Muscle layer of colon (tissue), 2 donors: ENCODE data around the gene GPC6.

Experiments
- H3K27ac ChIP-seq: one replicate; pipeline ENCODE4 v1.7.0; 2013; ENCODE audit warnings: low read depth, mild to moderate bottlenecking, low read length, moderate library complexity
- H3K27me3 ChIP-seq, 2 donors: one replicate each; pipeline ENCODE4 v1.7.0; 2013; ENCODE audit warnings: low read length in 2 of 2, mild to moderate bottlenecking in 2 of 2; ENCODE audit not compliant: insufficient read depth in 2 of 2, control insufficient read depth in 1 of 2
- H3K36me3 ChIP-seq: one replicate; pipeline ENCODE4 v1.7.0; 2013; ENCODE audit warnings: mild to moderate bottlenecking, low read length; ENCODE audit not compliant: insufficient read depth
- H3K4me1 ChIP-seq: one replicate; pipeline ENCODE4 v1.7.0; 2013; ENCODE audit warnings: mild to moderate bottlenecking, low read length; ENCODE audit not compliant: insufficient read depth
- H3K4me3 ChIP-seq, 2 donors: one replicate each; pipeline ENCODE4 v1.7.0; 2013; ENCODE audit warnings: low read length in 2 of 2, low read depth in 1 of 2, mild to moderate bottlenecking in 1 of 2, moderate library complexity in 1 of 2
- H3K9ac ChIP-seq: one replicate; pipeline ENCODE4 v1.7.0; 2013; ENCODE audit warnings: low read length
- H3K9me3 ChIP-seq: one replicate; pipeline ENCODE4 v1.7.0; 2013; ENCODE audit warnings: mild to moderate bottlenecking, low read length
- donor health status: abdominal sarcoma.
- donor health status: Adenocarcinoma of cecum.

Gene GPC6

DNA sequence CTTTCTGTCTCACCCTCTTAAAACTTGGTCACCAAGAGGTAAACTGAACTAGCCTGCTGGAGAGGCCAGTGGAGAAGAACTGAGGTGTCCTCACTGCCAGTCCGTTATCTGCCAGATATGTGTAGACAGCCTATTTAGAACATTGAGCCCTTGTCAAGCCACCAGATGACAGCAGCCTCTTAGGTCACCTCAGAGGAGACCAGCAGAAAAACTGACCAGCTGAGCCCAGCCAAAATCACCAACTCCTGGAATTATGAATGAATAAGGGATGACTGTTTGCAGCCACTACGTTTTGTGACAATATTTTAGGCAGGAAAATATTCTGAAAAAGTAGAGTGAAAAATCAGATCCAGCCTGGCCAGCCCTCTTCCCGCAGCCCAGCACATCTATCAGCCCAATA, 739.0 kb downstream of the GPC6 start:
- Histone ChIP-seq H3K36me3 (no peaks in the 10 kb centered on the region), H3K4me3 (no peak overlapping the region), H3K9me3 (no peaks in the 10 kb centered on the region), H3K27me3 (no peaks in the 10 kb centered on the region), H3K4me1 (no peaks in the 10 kb centered on the region), H3K9ac (no peak overlapping the region), H3K27ac (no peak overlapping the region)

DNA sequence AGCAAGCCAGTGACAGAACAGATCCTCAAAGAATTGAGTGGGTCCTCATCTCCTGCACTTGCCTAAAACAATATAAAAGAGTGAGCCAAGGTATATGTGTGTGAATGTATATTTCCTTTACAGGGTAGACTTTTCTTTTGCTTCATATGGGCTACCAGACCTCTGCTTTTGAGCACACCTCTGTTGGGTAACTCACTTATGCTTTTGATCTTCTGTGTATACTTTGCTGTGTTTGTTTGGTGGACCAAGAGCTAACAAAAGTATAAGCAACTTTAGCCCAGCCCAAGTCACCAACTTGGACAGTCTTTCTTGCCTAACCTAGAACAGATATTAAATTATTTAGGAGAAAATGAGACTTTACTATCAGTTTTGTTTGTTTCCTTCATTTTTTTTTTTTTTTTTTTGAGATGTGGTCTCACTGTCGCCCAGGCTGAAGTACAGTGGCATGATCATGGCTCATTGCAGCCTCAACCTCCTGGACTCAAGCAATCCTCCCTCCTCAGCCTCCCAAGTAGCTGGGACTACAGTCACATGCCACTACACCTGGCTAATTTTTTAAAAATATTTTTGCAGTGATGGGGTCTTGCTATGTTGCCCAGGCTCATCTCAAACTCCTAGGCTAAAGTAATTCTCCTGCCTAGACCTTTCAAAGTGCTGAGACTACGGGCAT, 739.8 kb downstream of the GPC6 start:
- Histone ChIP-seq H3K27ac (no peak overlapping the region), H3K4me3 (no peak overlapping the region), H3K27me3 (no peaks in the 10 kb centered on the region), H3K4me1 (no peaks in the 10 kb centered on the region), H3K36me3 (no peaks in the 10 kb centered on the region), H3K9ac (no peak overlapping the region), H3K9me3 (no peaks in the 10 kb centered on the region)

DNA sequence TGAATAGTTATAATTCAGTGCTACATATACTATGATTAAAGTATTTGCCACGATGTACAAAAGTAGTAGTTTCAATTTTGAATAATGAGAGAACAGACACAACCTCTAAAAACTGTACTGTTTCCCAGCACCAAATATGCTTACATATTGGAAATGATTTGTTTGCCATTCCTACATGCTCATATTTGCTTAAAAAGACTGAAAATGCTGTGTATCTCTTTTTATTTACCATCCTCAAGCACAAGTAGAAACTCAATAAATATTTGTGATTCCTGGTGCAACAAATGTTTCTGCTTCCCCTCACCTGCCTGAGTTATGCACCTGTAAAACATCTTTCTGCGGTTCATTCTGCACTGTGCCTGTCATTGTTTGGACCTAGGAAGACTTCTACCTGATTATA, 740.7 kb downstream of the GPC6 start:
- no peak overlapping the region for H3K27ac ChIP-seq
- no peaks in the 10 kb centered on the region for H3K27me3 ChIP-seq
- no peak overlapping the region for H3K9ac ChIP-seq
- no peak overlapping the region for H3K4me3 ChIP-seq
- no peaks in the 10 kb centered on the region for H3K36me3 ChIP-seq
- no peaks in the 10 kb centered on the region for H3K4me1 ChIP-seq
- H3K9me3 ChIP-seq, result no peaks in the 10 kb centered on the region

DNA sequence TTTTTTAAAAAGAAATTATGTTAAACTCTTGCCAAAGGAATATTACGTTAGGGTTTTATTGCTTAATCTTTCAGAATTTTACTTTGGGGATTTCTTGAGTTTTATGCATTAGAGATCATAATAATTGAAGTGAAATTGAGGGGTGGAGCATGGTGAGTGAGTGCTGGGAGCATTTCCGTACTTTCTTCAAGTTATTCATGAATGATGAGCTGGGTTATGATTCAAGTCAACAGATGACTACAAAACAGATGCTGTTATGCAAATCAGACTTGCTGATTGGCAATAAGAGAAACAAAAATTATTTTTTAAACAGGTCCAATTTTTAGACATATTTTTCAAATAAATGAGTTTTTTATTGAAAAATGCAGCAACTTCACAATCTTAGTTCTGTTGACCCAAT, 748.6 kb downstream of the GPC6 start:
- H3K27me3 ChIP-seq, result no peaks in the 10 kb centered on the region
- H3K4me1 ChIP-seq, result peaks cover 11% of the 10 kb centered on the region
- H3K36me3 ChIP-seq, result no peaks in the 10 kb centered on the region

DNA sequence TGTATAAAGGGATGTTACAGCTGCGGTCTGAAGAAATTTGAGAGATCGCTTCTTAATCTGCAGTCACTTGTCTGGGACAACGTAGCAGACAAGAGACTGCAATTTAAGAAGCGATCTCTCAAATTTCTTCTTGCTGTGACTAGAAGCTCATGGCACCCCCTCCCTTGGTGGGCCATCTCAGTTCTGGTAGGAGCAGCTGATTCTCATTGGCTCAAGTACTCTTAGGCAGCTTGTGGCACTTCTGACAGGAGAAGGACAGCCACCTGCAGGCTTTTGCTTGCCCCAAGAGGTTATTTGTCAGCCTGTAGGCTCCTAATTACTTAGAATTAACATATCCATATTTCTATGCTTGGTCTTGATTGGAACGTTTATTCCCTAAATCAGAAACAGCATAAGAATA, 749.9 kb downstream of the GPC6 start:
- H3K4me1 ChIP-seq, result peaks cover 16% of the 10 kb centered on the region
- H3K9ac ChIP-seq, result no peak overlapping the region
- H3K36me3 ChIP-seq, result no peaks in the 10 kb centered on the region
- no peak overlapping the region for H3K27ac ChIP-seq
- no peaks in the 10 kb centered on the region for H3K9me3 ChIP-seq
- no peaks in the 10 kb centered on the region for H3K27me3 ChIP-seq
- no peak overlapping the region for H3K4me3 ChIP-seq

More for the DNA sequence above, 748.6 kb downstream of the GPC6 start:
- H3K4me3 ChIP-seq, result no peak overlapping the region
- no peaks in the 10 kb centered on the region for H3K9me3 ChIP-seq
- no peak overlapping the region for H3K27ac ChIP-seq
- no peak overlapping the region for H3K9ac ChIP-seq

DNA sequence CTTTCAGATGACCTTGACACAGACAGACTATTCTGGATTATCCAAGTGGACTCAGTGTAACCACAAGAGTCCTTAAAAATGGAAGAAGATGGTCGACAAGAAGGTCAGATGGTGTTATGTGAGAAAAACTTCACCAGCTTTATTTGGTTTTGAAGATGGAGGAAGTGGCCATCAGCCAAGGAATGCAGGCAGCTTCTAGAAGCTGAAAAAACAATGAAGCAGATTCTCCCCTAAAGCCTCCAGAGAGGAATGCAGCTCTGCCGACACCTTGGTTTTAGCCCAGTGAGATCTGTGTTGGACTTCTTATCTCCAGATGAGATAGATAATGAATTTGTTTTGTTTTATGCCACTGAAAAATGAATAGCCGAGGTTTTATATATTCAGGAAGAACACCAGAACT, 751.4 kb downstream of the GPC6 start:
- H3K9ac ChIP-seq, result no peak overlapping the region
- no peaks in the 10 kb centered on the region for H3K9me3 ChIP-seq
- peaks cover 22% of the 10 kb centered on the region for H3K4me1 ChIP-seq
- no peak overlapping the region for H3K4me3 ChIP-seq
- no peaks in the 10 kb centered on the region for H3K27me3 ChIP-seq
- no peaks in the 10 kb centered on the region for H3K36me3 ChIP-seq
- H3K27ac ChIP-seq, result no peak overlapping the region

DNA sequence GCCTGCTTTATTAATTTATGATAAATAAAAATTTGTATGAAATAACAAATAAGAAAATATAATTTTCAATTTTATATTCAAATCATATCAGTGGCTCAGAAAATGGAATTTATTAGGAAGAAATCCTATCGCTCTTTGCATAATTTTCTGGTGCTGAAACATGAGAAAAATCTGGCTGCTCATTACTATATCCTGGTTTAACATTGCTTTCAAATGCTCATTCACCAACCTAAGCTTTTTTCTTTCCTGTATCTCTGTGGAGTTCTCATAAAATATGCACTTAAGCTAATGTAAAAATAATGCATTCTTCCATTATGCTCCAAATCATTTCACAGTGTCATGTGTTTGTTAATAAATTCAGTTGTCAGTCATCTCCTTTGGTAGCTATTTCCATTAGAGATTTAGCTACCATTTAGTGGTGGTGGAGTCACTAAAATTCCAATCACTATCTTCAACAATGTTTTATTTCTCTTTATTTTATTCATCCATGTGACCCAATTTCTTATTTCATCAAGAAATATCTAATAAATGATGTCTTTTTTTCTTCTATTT, 754.9 kb downstream of the GPC6 start:
- Histone ChIP-seq H3K4me1 (peaks cover 29% of the 10 kb centered on the region), H3K27ac (no peak overlapping the region), H3K9me3 (no peaks in the 10 kb centered on the region), H3K9ac (no peak overlapping the region), H3K4me3 (no peak overlapping the region), H3K36me3 (no peaks in the 10 kb centered on the region), H3K27me3 (no peaks in the 10 kb centered on the region)

DNA sequence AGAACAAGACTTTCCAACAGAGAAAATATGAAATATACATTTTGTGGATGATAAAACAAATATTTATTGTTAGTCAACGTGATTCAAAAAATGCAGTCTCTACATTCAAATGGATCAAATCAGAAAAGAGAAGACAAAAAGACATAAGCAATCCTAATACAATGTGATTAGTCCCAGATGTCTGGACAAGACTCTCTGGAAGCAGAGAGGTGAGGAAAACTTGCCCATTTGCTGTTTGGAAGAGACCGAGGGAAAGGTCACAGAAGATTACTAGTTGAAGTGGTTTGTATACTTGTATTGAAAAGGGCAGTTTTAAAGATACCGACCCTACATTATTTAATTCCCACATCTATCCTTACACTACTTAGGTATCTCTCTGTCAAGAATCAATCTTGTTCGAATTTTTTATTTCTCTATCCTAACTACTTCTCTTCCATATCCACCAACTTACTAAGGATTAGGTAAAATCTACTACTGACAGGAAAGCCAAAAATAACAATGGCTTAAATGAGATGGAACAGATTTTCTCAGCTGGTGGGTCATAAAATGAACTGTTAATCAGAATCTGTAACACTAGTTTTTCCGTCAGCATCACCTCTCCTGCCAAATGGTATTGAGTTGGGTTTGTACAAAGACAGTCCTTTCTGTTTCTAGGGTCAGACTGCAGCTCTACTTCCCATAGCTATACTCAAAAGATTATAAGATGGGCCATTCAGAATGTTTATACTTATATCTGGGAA, 755.7 kb downstream of the GPC6 start:
- no peak overlapping the region for H3K4me3 ChIP-seq
- H3K36me3 ChIP-seq, result no peaks in the 10 kb centered on the region
- H3K27ac ChIP-seq, result no peak overlapping the region
- peaks cover 29% of the 10 kb centered on the region for H3K4me1 ChIP-seq
- no peak overlapping the region for H3K9ac ChIP-seq
- H3K9me3 ChIP-seq, result no peaks in the 10 kb centered on the region
- no peaks in the 10 kb centered on the region for H3K27me3 ChIP-seq

DNA sequence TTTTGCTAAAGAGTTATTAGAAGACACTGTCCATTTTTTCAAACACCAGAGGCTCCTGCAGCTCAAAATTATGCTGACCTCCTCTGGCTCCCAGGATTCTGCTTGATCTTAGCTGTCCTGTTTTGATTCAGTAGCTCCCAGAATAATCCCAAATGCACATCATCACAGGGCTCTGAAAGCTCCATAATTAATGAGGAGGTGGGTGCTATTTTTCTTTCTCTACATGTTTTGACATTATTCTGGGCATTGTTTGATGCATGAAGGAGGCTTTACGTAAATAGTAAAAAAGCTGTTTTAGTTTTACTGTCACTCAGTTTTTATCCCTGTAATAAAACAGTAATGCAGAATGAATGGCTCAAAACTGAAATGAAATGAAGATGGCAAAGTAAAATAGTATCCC, 757.4 kb downstream of the GPC6 start:
- no peak overlapping the region for H3K4me3 ChIP-seq
- H3K36me3 ChIP-seq, result no peaks in the 10 kb centered on the region
- H3K27me3 ChIP-seq, result no peaks in the 10 kb centered on the region
- H3K4me1 ChIP-seq, result peaks cover 29% of the 10 kb centered on the region
- H3K27ac ChIP-seq, result no peak overlapping the region
- H3K9ac ChIP-seq, result no peak overlapping the region
- no peaks in the 10 kb centered on the region for H3K9me3 ChIP-seq

DNA sequence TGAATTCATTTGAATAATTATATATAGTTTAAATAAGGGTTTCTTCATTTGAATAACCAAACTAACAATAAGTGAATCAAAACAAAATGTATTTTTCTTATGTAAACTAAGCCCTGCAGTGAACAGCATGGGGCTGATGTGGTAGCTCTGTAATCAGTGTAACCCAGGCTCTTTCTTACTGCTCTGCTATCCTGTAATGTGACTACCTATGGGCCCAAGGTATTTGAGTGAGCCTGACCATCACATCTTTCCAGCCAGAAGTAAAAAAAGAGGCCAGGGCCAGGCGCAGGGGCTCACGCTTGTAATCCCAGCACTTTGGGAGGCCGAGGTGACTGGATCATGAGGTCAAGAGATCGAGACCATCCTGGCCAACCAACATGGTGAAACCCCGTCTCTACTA, 758.3 kb downstream of the GPC6 start:
- Histone ChIP-seq H3K27me3 (no peaks in the 10 kb centered on the region), H3K27ac (no peak overlapping the region), H3K4me1 (peaks cover 22% of the 10 kb centered on the region), H3K4me3 (no peak overlapping the region), H3K9me3 (no peaks in the 10 kb centered on the region), H3K36me3 (no peaks in the 10 kb centered on the region), H3K9ac (no peak overlapping the region)

DNA sequence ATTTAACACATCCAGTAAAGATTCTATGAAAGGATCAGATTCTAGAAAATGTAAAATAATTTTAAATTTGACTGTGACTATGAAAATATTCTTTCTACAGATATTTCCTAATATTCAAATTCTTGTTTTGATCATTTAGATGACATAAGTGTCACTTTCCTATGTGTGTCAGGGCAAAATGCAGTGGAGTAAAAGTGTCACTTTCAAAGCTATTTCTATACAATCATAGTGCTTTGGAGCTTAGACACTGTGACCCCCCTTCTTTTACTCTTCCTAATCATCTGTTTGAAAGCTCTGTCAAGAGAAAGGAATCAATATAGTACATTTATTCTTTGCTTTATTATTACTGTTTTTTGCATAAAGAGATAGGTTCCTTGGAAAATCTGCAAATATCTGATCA, 760.9 kb downstream of the GPC6 start:
- H3K4me1 ChIP-seq, result peaks cover 8% of the 10 kb centered on the region
- H3K36me3 ChIP-seq, result no peaks in the 10 kb centered on the region
- H3K4me3 ChIP-seq, result no peak overlapping the region
- H3K27ac ChIP-seq, result no peak overlapping the region
- H3K9ac ChIP-seq, result no peak overlapping the region
- H3K27me3 ChIP-seq, result no peaks in the 10 kb centered on the region
- H3K9me3 ChIP-seq, result no peaks in the 10 kb centered on the region

DNA sequence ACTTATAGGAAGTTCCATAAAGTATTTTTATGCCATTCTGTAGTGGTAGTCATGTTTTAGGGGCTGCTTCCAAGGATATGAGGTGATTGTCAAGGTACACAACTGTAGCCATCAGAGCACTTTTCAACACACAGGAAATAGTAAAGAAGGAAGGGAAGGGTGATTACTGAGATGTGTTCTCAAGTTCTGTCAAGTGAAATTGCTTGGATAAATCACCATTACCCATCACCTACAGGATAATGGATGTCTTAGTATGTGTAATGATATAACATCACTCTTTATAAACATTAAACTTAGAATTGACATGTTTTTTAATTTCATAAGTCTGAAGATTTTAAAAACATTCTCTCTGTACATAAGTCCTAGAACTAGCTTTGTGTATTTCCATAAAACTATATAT, 765.0 kb downstream of the GPC6 start:
- no peaks in the 10 kb centered on the region for H3K9me3 ChIP-seq
- no peaks in the 10 kb centered on the region for H3K4me1 ChIP-seq
- H3K27me3 ChIP-seq, result no peaks in the 10 kb centered on the region
- no peak overlapping the region for H3K4me3 ChIP-seq
- H3K9ac ChIP-seq, result no peak overlapping the region
- H3K36me3 ChIP-seq, result no peaks in the 10 kb centered on the region
- H3K27ac ChIP-seq, result no peak overlapping the region
